Stomach (tissue), 4 donors: ENCODE results near the gene RRBP1.

ENCODE experiments used
- POLR2A ChIP-seq, 4 donors: fragments of 450-650 bp; IDR thresholded peaks; one replicate each; pipeline ENCODE4 v1.6.1; 2016; ENCODE audit warnings: antibody characterized with exemption in 4 of 4, control low read depth in 2 of 4, mild to moderate bottlenecking in 1 of 4, moderate library complexity in 1 of 4
- POLR2AphosphoS5 ChIP-seq, 3 donors: sonication (generic); formaldehyde crosslinking; IDR thresholded peaks; one replicate each; pipeline ENCODE4 v1.6.1; 2016; ENCODE audit warnings: antibody characterized with exemption in 3 of 3
- TF ChIP-seq, protein P1 (sequence below), 7 experiments: fragments of 450-650 bp in 4 of 7; fragments of 200-600 bp in 3 of 7; sonication (generic) in 3 of 7; IDR thresholded peaks; one replicate each; pipeline ENCODE4 v1.5.1; 2016 to 2019; ENCODE audit warnings: antibody characterized with exemption in 7 of 7, control low read depth in 2 of 7, mild to moderate bottlenecking in 1 of 7

DNA sequence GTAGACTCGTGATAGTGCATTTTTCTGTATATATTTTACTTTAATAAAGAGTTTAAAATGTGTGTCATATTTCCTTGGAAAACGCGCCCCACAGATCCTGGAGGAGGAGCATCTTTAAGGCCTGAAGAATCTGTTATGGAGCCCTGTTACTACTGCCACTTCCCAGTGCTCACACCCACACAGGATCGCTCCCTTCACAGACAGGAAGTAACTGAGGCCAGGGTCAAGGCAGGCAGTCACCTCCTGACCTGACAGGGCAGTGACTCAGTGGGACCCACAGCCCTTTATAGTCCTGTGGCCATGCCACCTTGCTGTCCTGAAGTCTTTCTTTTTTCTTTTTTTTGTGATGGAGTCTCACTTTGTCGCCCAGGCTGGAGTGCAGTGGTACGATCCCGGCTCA, 9.0 kb downstream of the RRBP1 start:
- TF ChIP-seq POLR2AphosphoS5 (IDR thresholded peaks at IDR 0.05) (no peak), POLR2A (IDR thresholded peaks at IDR 0.05) (no peak)
- TF ChIP-seq, protein P1, sequence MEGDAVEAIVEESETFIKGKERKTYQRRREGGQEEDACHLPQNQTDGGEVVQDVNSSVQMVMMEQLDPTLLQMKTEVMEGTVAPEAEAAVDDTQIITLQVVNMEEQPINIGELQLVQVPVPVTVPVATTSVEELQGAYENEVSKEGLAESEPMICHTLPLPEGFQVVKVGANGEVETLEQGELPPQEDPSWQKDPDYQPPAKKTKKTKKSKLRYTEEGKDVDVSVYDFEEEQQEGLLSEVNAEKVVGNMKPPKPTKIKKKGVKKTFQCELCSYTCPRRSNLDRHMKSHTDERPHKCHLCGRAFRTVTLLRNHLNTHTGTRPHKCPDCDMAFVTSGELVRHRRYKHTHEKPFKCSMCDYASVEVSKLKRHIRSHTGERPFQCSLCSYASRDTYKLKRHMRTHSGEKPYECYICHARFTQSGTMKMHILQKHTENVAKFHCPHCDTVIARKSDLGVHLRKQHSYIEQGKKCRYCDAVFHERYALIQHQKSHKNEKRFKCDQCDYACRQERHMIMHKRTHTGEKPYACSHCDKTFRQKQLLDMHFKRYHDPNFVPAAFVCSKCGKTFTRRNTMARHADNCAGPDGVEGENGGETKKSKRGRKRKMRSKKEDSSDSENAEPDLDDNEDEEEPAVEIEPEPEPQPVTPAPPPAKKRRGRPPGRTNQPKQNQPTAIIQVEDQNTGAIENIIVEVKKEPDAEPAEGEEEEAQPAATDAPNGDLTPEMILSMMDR (IDR thresholded peaks at IDR 0.05) = no peak
